ENCODE data around the gene DDX1.

DNA sequence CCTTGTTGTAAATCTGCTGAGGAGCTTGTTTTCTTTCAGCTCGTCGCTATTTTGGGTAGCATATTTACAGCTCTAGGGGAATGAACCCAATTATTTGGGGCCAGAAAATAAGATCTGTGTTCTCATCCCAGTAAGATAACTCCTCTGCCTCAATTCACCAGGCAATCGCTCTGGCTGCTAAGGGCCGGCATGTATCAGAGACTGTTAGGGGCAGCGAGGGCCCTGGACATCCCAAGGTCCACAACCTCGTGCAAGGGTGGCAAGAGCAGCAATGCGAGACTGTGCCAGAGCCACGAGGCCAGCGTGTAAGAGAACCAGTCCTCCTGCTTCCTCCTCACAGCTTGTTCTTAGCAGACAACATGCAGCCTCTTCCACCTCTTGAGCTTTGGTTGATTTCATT lies 66.1 kb downstream of the DDX1 start:
- TF ChIP-seq, protein P1, sequence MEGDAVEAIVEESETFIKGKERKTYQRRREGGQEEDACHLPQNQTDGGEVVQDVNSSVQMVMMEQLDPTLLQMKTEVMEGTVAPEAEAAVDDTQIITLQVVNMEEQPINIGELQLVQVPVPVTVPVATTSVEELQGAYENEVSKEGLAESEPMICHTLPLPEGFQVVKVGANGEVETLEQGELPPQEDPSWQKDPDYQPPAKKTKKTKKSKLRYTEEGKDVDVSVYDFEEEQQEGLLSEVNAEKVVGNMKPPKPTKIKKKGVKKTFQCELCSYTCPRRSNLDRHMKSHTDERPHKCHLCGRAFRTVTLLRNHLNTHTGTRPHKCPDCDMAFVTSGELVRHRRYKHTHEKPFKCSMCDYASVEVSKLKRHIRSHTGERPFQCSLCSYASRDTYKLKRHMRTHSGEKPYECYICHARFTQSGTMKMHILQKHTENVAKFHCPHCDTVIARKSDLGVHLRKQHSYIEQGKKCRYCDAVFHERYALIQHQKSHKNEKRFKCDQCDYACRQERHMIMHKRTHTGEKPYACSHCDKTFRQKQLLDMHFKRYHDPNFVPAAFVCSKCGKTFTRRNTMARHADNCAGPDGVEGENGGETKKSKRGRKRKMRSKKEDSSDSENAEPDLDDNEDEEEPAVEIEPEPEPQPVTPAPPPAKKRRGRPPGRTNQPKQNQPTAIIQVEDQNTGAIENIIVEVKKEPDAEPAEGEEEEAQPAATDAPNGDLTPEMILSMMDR (IDR thresholded peaks at IDR 0.05), result no peak
- TF ChIP-seq EZH2 (IDR thresholded peaks at IDR 0.05), result no peak

Data from neural progenitor cell (in vitro differentiated cells).